OCI-LY3 (cell line): Measurements from ENCODE around the gene NDUFA3.

ENCODE experiments used
- H2AFZ ChIP-seq: fragments of 200-600, 300-600 bp; shearing (Covaris generic); 2 replicates; pipeline ENCODE4 v1.6.0; 2014; ENCODE audit warnings: antibody characterized with exemption, low read depth, low read length
- H3K27ac ChIP-seq: fragments of 200-600, 300-600 bp; sonication (generic); 2 replicates; pipeline ENCODE4 v1.5.1; 2014; ENCODE audit warnings: mild to moderate bottlenecking, low read length, moderate library complexity, mixed read lengths
- H3K27me3 ChIP-seq: fragments of 200-600, 300-600 bp; sonication (generic); 2 replicates; pipeline ENCODE4 v1.6.1; 2014; ENCODE audit warnings: low read depth, low read length, mixed read lengths
- H3K36me3 ChIP-seq: fragments of 200-600, 300-600 bp; sonication (generic); replicated peaks from 2 replicates; pipeline ENCODE3; 2014; ENCODE audit warnings: low read depth, low read length, mixed read lengths
- H3K4me1 ChIP-seq: fragments of 300-600, 200-600 bp; sonication (generic); 2 replicates; pipeline ENCODE4 v1.6.1; 2014; ENCODE audit warnings: low read length, mixed read lengths
- H3K4me2 ChIP-seq: fragments of 200-600, 300-600 bp; sonication (generic); 2 replicates; pipeline ENCODE4 v1.6.1; 2014; ENCODE audit warnings: low read length, mixed read lengths
- H3K4me3 ChIP-seq: fragments of 300-600, 200-600 bp; sonication (generic); 2 replicates; pipeline ENCODE4 v1.5.1; 2014; ENCODE audit warnings: antibody characterized with exemption, mild to moderate bottlenecking, low read length, moderate library complexity
- H3K79me2 ChIP-seq: fragments of 300-600, 200-600 bp; shearing (Covaris generic); 2 replicates; pipeline ENCODE4 v1.6.1; 2014; ENCODE audit warnings: mild to moderate bottlenecking, low read length, mixed read lengths
- H3K9ac ChIP-seq: fragments of 300-600, 200-600 bp; shearing (Covaris generic); 2 replicates; pipeline ENCODE4 v1.6.0; 2014; ENCODE audit warnings: mild to moderate bottlenecking, low read length, moderate library complexity
- H3K9me3 ChIP-seq: fragments of 200-600, 300-600 bp; shearing (Covaris generic); 2 replicates; pipeline ENCODE4 v1.6.1; 2014; ENCODE audit warnings: low read length, mixed read lengths; ENCODE audit not compliant: insufficient read depth
- H4K20me1 ChIP-seq: fragments of 200-600, 300-600 bp; sonication (generic); 2 replicates; pipeline ENCODE4 v1.6.1; 2016; ENCODE audit warnings: low read length, mixed read lengths; ENCODE audit not compliant: insufficient read depth
- CTCF ChIP-seq: fragments of 200-600, 300-600 bp; sonication (generic); IDR thresholded peaks from 2 replicates; pipeline ENCODE4 v1.5.1; 2014; ENCODE audit warnings: antibody characterized with exemption, low read length, low read depth
- EZH2phosphoT487 ChIP-seq: fragments of 200-600 bp; shearing (Covaris generic); IDR thresholded peaks from 2 replicates; pipeline ENCODE4 v1.6.1; 2018; ENCODE audit warnings: antibody characterized with exemption, mixed run types, low read depth

NDUFA3 gene

DNA sequence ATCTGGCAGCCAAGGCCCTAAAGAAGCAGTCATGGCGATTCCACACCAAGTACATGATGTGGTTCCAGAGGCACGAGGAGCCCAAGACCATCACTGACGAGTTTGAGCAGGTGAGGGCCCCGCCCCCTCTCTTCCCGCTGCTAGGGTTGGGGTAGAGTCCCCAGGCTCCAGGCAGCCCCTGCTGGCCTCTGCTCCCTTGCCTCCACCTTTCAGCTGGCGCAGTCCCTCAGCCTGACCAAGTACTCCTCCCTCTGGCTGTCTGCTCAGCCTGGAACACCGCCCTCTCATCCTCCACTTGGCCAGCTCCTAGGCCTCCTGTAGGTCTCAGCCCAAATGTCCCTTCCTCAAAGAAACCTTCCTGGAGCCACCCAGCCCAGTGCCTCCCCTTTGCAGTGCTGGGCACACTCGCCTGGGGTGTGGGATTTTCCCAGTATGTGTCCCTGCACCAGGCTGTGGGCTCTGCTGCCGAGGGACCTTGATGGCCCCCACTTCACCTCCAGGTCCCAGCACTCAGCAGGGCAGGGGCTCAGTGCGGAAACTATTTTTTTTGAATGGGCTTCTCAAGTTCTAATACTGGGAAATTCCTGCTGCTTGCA is 51.2 kb downstream of the NDUFA3 start:
- Histone ChIP-seq H3K79me2 (peaks cover 7% of the 10 kb centered on the region), H3K4me1 (peaks cover 7% of the 10 kb centered on the region), H3K9ac (no peak overlapping the region), H3K27ac (no peak overlapping the region), H3K9me3 (no peaks in the 10 kb centered on the region), H2AFZ (no peak overlapping the region), H4K20me1 (0 out of 2 replicates have a peak, but pooled peaks cover 4% of the 10 kb centered on the region), H3K4me2 (no peak overlapping the region), H3K36me3 (peaks cover 77% of the 10 kb centered on the region), H3K4me3 (no peak overlapping the region), H3K27me3 (no peaks in the 10 kb centered on the region)
- TF ChIP-seq EZH2phosphoT487 (no peak), CTCF (no peak)

DNA sequence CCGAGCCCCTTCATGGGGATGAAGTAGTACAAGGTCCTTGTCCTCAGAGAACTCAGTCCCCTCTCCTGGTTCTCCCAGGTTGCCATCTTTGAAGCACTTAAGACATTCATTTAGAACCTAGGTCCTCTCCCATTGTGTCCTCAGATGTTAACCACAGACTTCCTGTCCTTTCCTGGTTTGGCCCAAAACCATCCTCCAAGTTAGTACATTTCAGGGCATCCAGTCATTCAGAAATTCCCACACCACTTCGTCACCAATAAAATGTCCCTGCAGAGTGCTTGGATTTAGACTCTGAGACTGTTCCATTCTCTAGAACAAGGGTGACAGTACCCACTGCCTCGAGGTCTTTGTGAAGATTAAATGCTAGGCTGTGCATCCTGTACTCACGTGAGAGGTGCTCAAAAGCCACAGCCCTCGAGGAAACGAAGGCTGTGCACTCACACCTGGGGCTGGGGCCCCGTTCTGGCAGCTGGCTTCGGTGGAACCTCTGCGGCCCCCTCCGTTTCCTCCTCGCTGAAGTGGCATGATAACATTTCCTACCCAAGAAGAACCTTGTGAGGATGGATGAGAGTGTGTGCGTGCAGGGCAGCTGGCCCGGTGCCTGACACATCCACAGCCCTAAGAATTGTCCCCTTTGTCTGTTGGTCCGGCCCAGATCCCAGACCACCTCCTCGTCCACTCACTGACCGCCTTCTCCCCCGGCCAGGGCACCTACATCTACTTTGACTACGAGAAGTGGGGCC is 52.1 kb downstream of the NDUFA3 start:
- Histone ChIP-seq H3K4me1 (peaks cover 11% of the 10 kb centered on the region), H4K20me1 (no peaks in the 10 kb centered on the region), H3K36me3 (peaks cover 68% of the 10 kb centered on the region), H3K9ac (no peak overlapping the region), H3K4me3 (no peak overlapping the region), H3K79me2 (peaks cover 10% of the 10 kb centered on the region), H2AFZ (no peak overlapping the region), H3K4me2 (no peak overlapping the region), H3K27me3 (no peaks in the 10 kb centered on the region), H3K9me3 (no peaks in the 10 kb centered on the region), H3K27ac (no peak overlapping the region)
- TF ChIP-seq CTCF (no peak), EZH2phosphoT487 (no peak)

GRCh38 chr19:54155694-54156093 is 53.0 kb downstream of the NDUFA3 start:
- Histone ChIP-seq H4K20me1 (no peaks in the 10 kb centered on the region), H3K36me3 (peaks cover 60% of the 10 kb centered on the region)

More at GRCh38 chr19:54155694-54156093, 53.0 kb downstream of the NDUFA3 start:
- H3K4me2 ChIP-seq = no peak overlapping the region
- no peak overlapping the region for H2AFZ ChIP-seq
- H3K4me1 ChIP-seq = peaks cover 15% of the 10 kb centered on the region
- no peak overlapping the region for H3K9ac ChIP-seq
- H3K4me3 ChIP-seq = no peak overlapping the region
- H3K79me2 ChIP-seq = peaks cover 14% of the 10 kb centered on the region
- TF ChIP-seq EZH2phosphoT487 = no peak
- no peak for TF ChIP-seq CTCF
- no peaks in the 10 kb centered on the region for H3K27me3 ChIP-seq
- H3K27ac ChIP-seq = no peak overlapping the region
- no peaks in the 10 kb centered on the region for H3K9me3 ChIP-seq
